SH-SY5Y (cell line): ENCODE data around the gene CADPS2.

Source experiments
- GATA2 ChIP-seq: IDR thresholded peaks from 2 replicates; pipeline ENCODE4 v1.6.1; 2011; ENCODE audit warnings: mild to moderate bottlenecking, low read depth, low read length
- GATA3 ChIP-seq: IDR thresholded peaks from 2 replicates; pipeline ENCODE4 v1.6.1; 2011; ENCODE audit warnings: low read depth, mild to moderate bottlenecking, low read length, moderate library complexity

DNA sequence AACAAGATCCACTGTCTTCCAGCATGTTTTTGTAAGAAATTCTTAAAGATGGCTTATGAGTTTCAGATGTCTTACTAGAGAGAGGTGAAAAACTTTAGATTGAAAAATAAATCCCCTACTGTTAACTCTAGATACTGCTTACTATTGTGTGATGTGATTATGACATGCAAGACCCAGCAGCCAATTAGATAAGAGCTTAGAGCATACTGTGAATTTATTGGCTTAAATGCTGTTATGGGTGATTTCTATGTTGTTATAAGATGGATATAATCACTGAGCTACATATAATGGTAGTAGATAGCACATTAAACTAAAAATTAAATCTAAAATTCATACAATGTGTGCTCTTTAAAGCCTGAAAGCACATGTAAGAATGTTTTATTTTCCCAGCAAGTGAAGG, 187.2 kb downstream of the CADPS2 start, which contains the start of gene RNF133:
- no peak for TF ChIP-seq GATA2
- no peak for TF ChIP-seq GATA3
